Measurements from ENCODE around the gene CLSTN2. TPM values are rescaled to one million over a fixed set of nuclear protein-coding genes. Genes with fewer than 3 reads are reported as not detected.
A peak's percentile ranks its signal among the peaks of the same experiment; 100 is the strongest.

CLSTN2 gene
- total RNA-seq, 1 donor from 2014 or later, result 143 TPM

DNA sequence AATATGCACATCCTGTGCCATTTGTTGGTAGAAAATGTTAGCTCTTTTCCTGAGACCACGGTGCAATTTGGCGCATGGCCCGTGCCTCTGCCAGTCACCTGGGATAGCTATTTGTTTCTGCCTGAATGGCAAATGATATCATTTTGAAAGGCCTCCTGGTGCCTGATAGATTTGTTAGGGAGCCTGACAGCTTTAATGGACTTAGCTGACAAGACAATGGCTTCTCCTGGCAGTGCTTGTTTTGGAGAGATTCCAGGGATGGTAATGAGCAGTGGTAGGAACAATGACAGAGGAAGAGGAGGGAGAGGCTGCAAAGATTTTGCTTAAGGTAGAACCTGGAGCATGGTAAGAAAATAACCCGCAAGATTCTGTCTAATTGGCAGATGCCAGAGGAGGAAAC is 268.5 kb downstream of the CLSTN2 start:
- H3K4me1 Mint-ChIP-seq (ENCODE audit: unreplicated experiment), result no peaks in the 10 kb centered on the region
- DNase-seq (ENCODE audit: extremely low spot score, unreplicated experiment), result no peak
- peaks cover 2% of the 10 kb centered on the region for H3K36me3 Mint-ChIP-seq (ENCODE audit: unreplicated experiment)
- peaks cover 3% of the 10 kb centered on the region for H3K27me3 Mint-ChIP-seq (ENCODE audit: unreplicated experiment)
- TF ChIP-seq, protein P1, sequence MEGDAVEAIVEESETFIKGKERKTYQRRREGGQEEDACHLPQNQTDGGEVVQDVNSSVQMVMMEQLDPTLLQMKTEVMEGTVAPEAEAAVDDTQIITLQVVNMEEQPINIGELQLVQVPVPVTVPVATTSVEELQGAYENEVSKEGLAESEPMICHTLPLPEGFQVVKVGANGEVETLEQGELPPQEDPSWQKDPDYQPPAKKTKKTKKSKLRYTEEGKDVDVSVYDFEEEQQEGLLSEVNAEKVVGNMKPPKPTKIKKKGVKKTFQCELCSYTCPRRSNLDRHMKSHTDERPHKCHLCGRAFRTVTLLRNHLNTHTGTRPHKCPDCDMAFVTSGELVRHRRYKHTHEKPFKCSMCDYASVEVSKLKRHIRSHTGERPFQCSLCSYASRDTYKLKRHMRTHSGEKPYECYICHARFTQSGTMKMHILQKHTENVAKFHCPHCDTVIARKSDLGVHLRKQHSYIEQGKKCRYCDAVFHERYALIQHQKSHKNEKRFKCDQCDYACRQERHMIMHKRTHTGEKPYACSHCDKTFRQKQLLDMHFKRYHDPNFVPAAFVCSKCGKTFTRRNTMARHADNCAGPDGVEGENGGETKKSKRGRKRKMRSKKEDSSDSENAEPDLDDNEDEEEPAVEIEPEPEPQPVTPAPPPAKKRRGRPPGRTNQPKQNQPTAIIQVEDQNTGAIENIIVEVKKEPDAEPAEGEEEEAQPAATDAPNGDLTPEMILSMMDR (IDR thresholded peaks at IDR 0.05), result no peak
- H3K9me3 Mint-ChIP-seq (ENCODE audit: unreplicated experiment), result no peaks in the 10 kb centered on the region
- H3K4me3 Mint-ChIP-seq (ENCODE audit: unreplicated experiment), result no peak overlapping the region
- no peak overlapping the region for H3K27ac Mint-ChIP-seq (ENCODE audit: unreplicated experiment)

DNA sequence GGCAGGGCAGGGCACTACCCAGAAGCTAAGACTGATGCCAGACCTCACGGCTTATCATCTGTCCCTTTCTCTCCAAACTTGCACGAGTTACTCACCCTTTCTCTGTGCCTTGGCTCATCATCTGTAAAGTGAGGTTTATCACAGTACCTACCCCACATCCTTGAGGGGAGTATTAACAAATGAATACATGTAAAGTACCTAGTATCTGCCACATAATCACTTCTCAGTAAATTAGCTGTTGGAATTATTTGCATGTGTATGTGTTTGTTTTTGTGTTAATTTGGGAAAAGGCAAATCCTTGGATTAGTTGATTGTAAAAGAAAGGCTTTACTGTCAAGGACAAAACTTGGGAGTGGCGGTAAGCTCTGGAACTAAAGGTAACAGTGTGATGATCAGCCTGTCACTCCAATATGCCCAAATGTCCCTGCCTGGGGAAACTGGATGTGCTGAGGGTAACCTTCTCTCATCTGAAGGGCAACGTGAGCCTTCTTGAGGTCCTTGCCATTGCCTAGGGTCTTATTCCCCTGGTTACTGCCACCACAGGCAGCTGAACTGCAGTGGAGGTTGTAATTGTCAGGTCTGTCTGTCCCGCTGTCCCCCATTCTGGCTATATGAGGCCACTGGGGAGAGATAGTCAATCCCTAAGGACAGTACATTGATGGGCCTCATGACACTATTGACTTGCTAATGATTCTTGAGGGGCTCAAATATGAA is 269.4 kb downstream of the CLSTN2 start:
- Mint-ChIP-seq H3K27ac (ENCODE audit: unreplicated experiment) (no peak overlapping the region), H3K9me3 (ENCODE audit: unreplicated experiment) (no peaks in the 10 kb centered on the region), H3K4me3 (ENCODE audit: unreplicated experiment) (no peak overlapping the region), H3K27me3 (ENCODE audit: unreplicated experiment) (peaks cover 4% of the 10 kb centered on the region), H3K4me1 (ENCODE audit: unreplicated experiment) (no peaks in the 10 kb centered on the region), H3K36me3 (ENCODE audit: unreplicated experiment) (peaks cover 2% of the 10 kb centered on the region)
- TF ChIP-seq, protein P1 (IDR thresholded peaks at IDR 0.05), result no peak
- no peak for DNase-seq (ENCODE audit: extremely low spot score, unreplicated experiment)

DNA sequence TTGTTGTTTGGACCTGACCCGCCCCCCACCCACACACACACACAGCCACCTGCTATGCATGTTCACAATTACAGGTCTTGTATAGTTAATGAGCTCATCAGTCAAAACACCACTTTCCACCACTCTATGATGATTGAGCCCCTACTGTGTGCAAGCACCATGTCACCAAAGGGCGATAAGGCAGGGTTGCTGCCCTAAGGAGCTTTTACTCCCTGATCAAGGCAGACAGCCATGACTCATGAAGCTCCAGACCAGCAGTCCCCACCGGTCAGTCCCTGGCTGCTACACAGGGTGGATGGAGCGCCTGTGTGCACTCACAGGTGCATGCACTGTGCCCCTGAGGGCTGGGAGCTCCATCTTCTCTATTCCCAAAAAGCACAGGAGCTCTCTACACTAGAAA is 270.6 kb downstream of the CLSTN2 start:
- Mint-ChIP-seq H3K4me1 (ENCODE audit: unreplicated experiment) (no peaks in the 10 kb centered on the region), H3K27me3 (ENCODE audit: unreplicated experiment) (peaks cover 5% of the 10 kb centered on the region), H3K9me3 (ENCODE audit: unreplicated experiment) (no peaks in the 10 kb centered on the region), H3K4me3 (ENCODE audit: unreplicated experiment) (no peak overlapping the region), H3K36me3 (ENCODE audit: unreplicated experiment) (peaks cover 2% of the 10 kb centered on the region), H3K27ac (ENCODE audit: unreplicated experiment) (no peak overlapping the region)
- TF ChIP-seq, protein P1 (IDR thresholded peaks at IDR 0.05), result no peak
- DNase-seq (ENCODE audit: extremely low spot score, unreplicated experiment), result no peak

DNA sequence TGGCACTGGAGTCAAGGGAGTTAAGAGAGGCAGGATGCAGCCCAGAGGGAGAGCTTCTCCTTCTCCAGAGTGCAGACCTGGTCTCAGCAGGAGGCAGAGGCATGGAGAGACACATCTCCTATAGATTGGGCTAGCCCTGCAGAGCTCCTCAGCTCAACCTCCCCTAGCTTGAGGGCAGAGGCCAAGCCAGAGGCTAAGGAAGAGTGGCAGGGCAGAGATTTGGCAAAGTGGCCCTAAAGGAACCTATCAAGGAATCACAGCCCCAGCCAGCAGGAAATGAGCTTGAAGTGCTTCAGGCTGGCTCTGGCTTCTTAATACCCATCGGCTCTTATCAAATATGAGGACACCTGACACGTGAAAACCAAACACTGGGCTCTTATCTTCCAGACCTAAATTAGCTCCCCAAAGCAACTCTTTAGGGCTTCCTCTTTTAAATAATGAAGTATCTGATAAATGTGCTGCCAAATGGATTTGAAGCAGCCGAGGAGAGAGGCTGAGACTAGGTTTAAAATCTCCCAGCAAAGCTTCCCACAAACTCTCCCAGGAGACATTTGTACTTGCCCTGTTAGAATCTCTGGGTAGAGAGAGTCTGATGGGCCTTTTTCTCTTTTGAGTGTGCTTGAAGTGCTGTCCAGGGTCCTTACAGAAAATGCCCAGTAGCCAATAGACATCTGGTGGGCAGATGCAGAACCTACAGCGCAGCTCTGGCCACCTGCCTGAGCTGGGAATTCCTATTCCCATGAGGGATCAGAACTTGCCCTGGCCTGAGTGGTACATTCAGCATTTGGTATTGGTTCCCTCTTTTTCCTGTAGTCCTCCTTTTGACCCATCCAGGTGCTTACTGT is 271.4 kb downstream of the CLSTN2 start:
- no peak overlapping the region for H3K27ac Mint-ChIP-seq (ENCODE audit: unreplicated experiment)
- no peaks in the 10 kb centered on the region for H3K9me3 Mint-ChIP-seq (ENCODE audit: unreplicated experiment)
- H3K27me3 Mint-ChIP-seq (ENCODE audit: unreplicated experiment), result peaks cover 5% of the 10 kb centered on the region
- no peaks in the 10 kb centered on the region for H3K4me1 Mint-ChIP-seq (ENCODE audit: unreplicated experiment)
- peaks cover 2% of the 10 kb centered on the region for H3K36me3 Mint-ChIP-seq (ENCODE audit: unreplicated experiment)
- H3K4me3 Mint-ChIP-seq (ENCODE audit: unreplicated experiment), result no peak overlapping the region
- TF ChIP-seq, protein P1 (IDR thresholded peaks at IDR 0.05), result peak; percentile 50
- no peak for DNase-seq (ENCODE audit: extremely low spot score, unreplicated experiment)

DNA sequence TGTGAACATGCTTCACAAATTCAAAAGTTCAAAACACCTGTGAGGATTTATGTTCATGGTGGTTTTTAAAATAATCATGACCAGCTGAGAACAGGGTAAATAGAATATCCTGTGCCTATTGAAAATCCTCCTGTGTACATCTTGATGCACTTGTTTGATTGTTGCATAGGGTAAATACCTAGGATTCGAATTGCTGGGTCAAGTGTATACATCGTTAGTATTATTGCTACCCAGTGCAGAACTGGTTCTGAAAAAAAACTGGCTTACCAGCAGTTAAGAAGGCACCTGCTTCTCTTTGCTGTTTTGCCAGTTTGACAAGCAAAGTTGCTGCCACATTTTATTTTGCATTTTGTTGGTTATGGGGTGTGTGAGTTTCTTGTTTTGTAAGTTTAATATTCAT is 272.6 kb downstream of the CLSTN2 start:
- Mint-ChIP-seq H3K9me3 (ENCODE audit: unreplicated experiment) (no peaks in the 10 kb centered on the region), H3K27me3 (ENCODE audit: unreplicated experiment) (peaks cover 5% of the 10 kb centered on the region), H3K36me3 (ENCODE audit: unreplicated experiment) (peaks cover 3% of the 10 kb centered on the region), H3K4me3 (ENCODE audit: unreplicated experiment) (no peak overlapping the region), H3K27ac (ENCODE audit: unreplicated experiment) (no peak overlapping the region), H3K4me1 (ENCODE audit: unreplicated experiment) (no peaks in the 10 kb centered on the region)
- DNase-seq (ENCODE audit: extremely low spot score, unreplicated experiment), result no peak
- TF ChIP-seq, protein P1 (IDR thresholded peaks at IDR 0.05), result no peak

All from osteocyte (in vitro differentiated cells).